Measurements from ENCODE around the gene LMAN2. TPM values are rescaled to one million over a fixed set of nuclear protein-coding genes. Genes with fewer than 3 reads are reported as not detected.

The LMAN2 gene
- total and polyA plus RNA-seq, 7 experiments from 2014 or later, result 71.8 to 202 (median 102) TPM

GRCh38 chr5:177311392-177311722 lies 40.1 kb downstream of the LMAN2 start:
- DNase-seq (peak in 1 of 9 donors; percentile 41), ATAC-seq (no peak)
- peaks cover 0 to 16% (median 0%) of the 10 kb centered on the region in 3 experiments for H3K36me3 ChIP-seq (ENCODE audit: control insufficient read depth in 2 of 3, insufficient read depth in 3 of 3, low read length in 3 of 3)
- H3K4me1 Mint-ChIP-seq, result peaks cover 11 to 54% (median 35%) of the 10 kb centered on the region in 7 donors
- peak overlapping the region in 1 of 9 donors; percentile 65 for H3K27ac Mint-ChIP-seq
- no peaks in the 10 kb centered on the region for H3K27me3 ChIP-seq (ENCODE audit: control insufficient read depth in 2 of 2, insufficient read depth in 2 of 2, low read length in 2 of 2)
- CTCF ChIA-PET, result interaction anchor here (1.6 kb wide), 1 partner anchor 62 kb away, joined by 3 read pairs; no protein-coding TSS in a partner anchor
- H3K27me3 Mint-ChIP-seq, result peaks cover 0 to 5% (median 0%) of the 10 kb centered on the region in 5 donors
- peaks cover 21 to 22% of the 10 kb centered on the region in 2 donors for H3K4me1 ChIP-seq (ENCODE audit: control insufficient read depth in 2 of 2, insufficient read depth in 2 of 2, low read length in 2 of 2)
- H3K4me3 ChIP-seq (ENCODE audit: low read length), result peak overlapping the region; percentile 77
- peak overlapping the region; percentile 51 for H3K27ac ChIP-seq (ENCODE audit: low read depth, low read length)
- no peaks in the 10 kb centered on the region for H3K9me3 ChIP-seq (ENCODE audit: control insufficient read depth in 2 of 3, low read length in 3 of 3)
- intact Hi-C loops (cut with micrococcal nuclease), result loop anchor here in 1 of 2 donors (1.0 to 10.0 kb wide), 3 partner anchors 8 to 667 kb away; partner anchors contain the start of genes PDLIM7, PRELID1, RAB24 and TSPAN17
- H3K4me3 Mint-ChIP-seq, result peak overlapping the region in 8 of 10 donors; percentile 49 to 93 (median 78)
- peaks cover 0 to 1% (median 0%) of the 10 kb centered on the region in 11 donors for H3K9me3 Mint-ChIP-seq
- POLR2A ChIA-PET, result interaction anchor here (0.7 to 4.7 kb wide), 3 partner anchors 8 to 65 kb away, joined by 3 to 18 read pairs (median 4); partner anchors contain the start of genes PRELID1 and RAB24
- peaks cover 0 to 9% (median 0%) of the 10 kb centered on the region in 5 donors for H3K36me3 Mint-ChIP-seq

GRCh38 chr5:177310757-177311391 lies 40.6 kb downstream of the LMAN2 start:
- peaks cover 0 to 5% (median 0%) of the 10 kb centered on the region in 5 donors for H3K27me3 Mint-ChIP-seq
- Histone ChIP-seq H3K27me3 (ENCODE audit: control insufficient read depth in 2 of 2, insufficient read depth in 2 of 2, low read length in 2 of 2) (no peaks in the 10 kb centered on the region), H3K27ac (ENCODE audit: low read depth, low read length) (no peak overlapping the region), H3K9me3 (ENCODE audit: control insufficient read depth in 2 of 3, low read length in 3 of 3) (no peaks in the 10 kb centered on the region), H3K4me1 (ENCODE audit: control insufficient read depth in 2 of 2, insufficient read depth in 2 of 2, low read length in 2 of 2) (peaks cover 21 to 23% of the 10 kb centered on the region in 2 donors), H3K36me3 (ENCODE audit: control insufficient read depth in 2 of 3, insufficient read depth in 3 of 3, low read length in 3 of 3) (peaks cover 0 to 21% (median 0%) of the 10 kb centered on the region in 3 experiments), H3K4me3 (ENCODE audit: low read length) (no peak overlapping the region)
- peak overlapping the region in 4 of 9 donors; percentile 54 to 79 (median 63) for H3K27ac Mint-ChIP-seq
- intact Hi-C loops (cut with micrococcal nuclease), result loop anchor here in 1 of 2 donors (1.0 to 10.0 kb wide), 3 partner anchors 8 to 666 kb away; partner anchors contain the start of genes PDLIM7, PRELID1, RAB24 and TSPAN17
- peaks cover 0 to 12% (median 0%) of the 10 kb centered on the region in 5 donors for H3K36me3 Mint-ChIP-seq
- H3K9me3 Mint-ChIP-seq, result peaks cover 0 to 1% (median 0%) of the 10 kb centered on the region in 11 donors
- ChIA-PET POLR2A (interaction anchor here (0.8 to 4.7 kb wide), 3 partner anchors 9 to 146 kb away, joined by 3 to 18 read pairs (median 6); no protein-coding TSS in a partner anchor), CTCF (interaction anchor here (1.4 to 3.9 kb wide), 11 partner anchors 8 to 197 kb away, joined by 3 to 18 read pairs (median 7); partner anchors contain the start of gene PFN3)
- ATAC-seq (no peak), DNase-seq (peak in 1 of 9 donors; percentile 40)
- H3K4me3 Mint-ChIP-seq, result peak overlapping the region; percentile 75 to 93 (median 83)
- peaks cover 11 to 54% (median 38%) of the 10 kb centered on the region in 7 donors for H3K4me1 Mint-ChIP-seq

GRCh38 chr5:177310332-177310731 lies 41.1 kb downstream of the LMAN2 start:
- ATAC-seq (no peak), DNase-seq (no peak)
- Mint-ChIP-seq H3K36me3 (peaks cover 0 to 13% (median 0%) of the 10 kb centered on the region in 5 donors), H3K27me3 (peaks cover 0 to 5% (median 0%) of the 10 kb centered on the region in 5 donors), H3K4me3 (peak overlapping the region in 6 of 10 donors; percentile 78 to 93 (median 84)), H3K27ac (peak overlapping the region in 2 of 9 donors; percentile 54 to 79), H3K9me3 (peaks cover 0 to 1% (median 0%) of the 10 kb centered on the region in 11 donors), H3K4me1 (peaks cover 12 to 58% (median 43%) of the 10 kb centered on the region in 7 donors)
- H3K4me3 ChIP-seq (ENCODE audit: low read length), result no peak overlapping the region
- intact Hi-C loops (cut with micrococcal nuclease), result loop anchor here in 1 of 2 donors (2.0 to 10.0 kb wide), 2 partner anchors 186 to 666 kb away; partner anchors contain the start of genes PDLIM7 and TSPAN17
- CTCF ChIA-PET, result interaction anchor here (0.6 to 3.9 kb wide), 17 partner anchors 9 to 312 kb away, joined by 3 to 18 read pairs (median 6); partner anchors contain the start of gene PFN3
- no peaks in the 10 kb centered on the region for H3K27me3 ChIP-seq (ENCODE audit: control insufficient read depth in 2 of 2, insufficient read depth in 2 of 2, low read length in 2 of 2)
- no peaks in the 10 kb centered on the region for H3K9me3 ChIP-seq (ENCODE audit: control insufficient read depth in 2 of 3, low read length in 3 of 3)
- peaks cover 26% of the 10 kb centered on the region in 2 donors for H3K4me1 ChIP-seq (ENCODE audit: control insufficient read depth in 2 of 2, insufficient read depth in 2 of 2, low read length in 2 of 2)
- H3K27ac ChIP-seq (ENCODE audit: low read depth, low read length), result no peak overlapping the region
- POLR2A ChIA-PET, result interaction anchor here (0.8 to 4.7 kb wide), 5 partner anchors 9 to 147 kb away, joined by 3 to 18 read pairs (median 6); no protein-coding TSS in a partner anchor
- peaks cover 0 to 23% (median 0%) of the 10 kb centered on the region in 3 experiments for H3K36me3 ChIP-seq (ENCODE audit: control insufficient read depth in 2 of 3, insufficient read depth in 3 of 3, low read length in 3 of 3)

GRCh38 chr5:177309351-177310191 lies 41.9 kb downstream of the LMAN2 start:
- H3K36me3 ChIP-seq (ENCODE audit: control insufficient read depth in 2 of 3, insufficient read depth in 3 of 3, low read length in 3 of 3), result peaks cover 0 to 23% (median 0%) of the 10 kb centered on the region in 3 experiments
- ChIA-PET CTCF (interaction anchor here (0.6 to 3.9 kb wide), 21 partner anchors 8 to 313 kb away, joined by 3 to 18 read pairs (median 4); partner anchors contain the start of genes PDLIM7 and PFN3), POLR2A (interaction anchor here (0.8 to 4.7 kb wide), 6 partner anchors 8 to 148 kb away, joined by 3 to 18 read pairs (median 5); no protein-coding TSS in a partner anchor)
- H3K27ac ChIP-seq (ENCODE audit: low read depth, low read length), result no peak overlapping the region
- Mint-ChIP-seq H3K27ac (peak overlapping the region in 5 of 9 donors; percentile 15 to 86 (median 25)), H3K36me3 (peaks cover 0 to 18% (median 0%) of the 10 kb centered on the region in 5 donors), H3K9me3 (peaks cover 0 to 1% (median 0%) of the 10 kb centered on the region in 11 donors), H3K4me1 (peaks cover 19 to 63% (median 51%) of the 10 kb centered on the region in 7 donors), H3K27me3 (peaks cover 0 to 5% (median 0%) of the 10 kb centered on the region in 5 donors), H3K4me3 (peak overlapping the region in 7 of 10 donors; percentile 23 to 84 (median 57))
- intact Hi-C loops (cut with micrococcal nuclease), result loop anchor here (2.0 to 10.0 kb wide), 4 partner anchors 187 to 775 kb away; partner anchors contain the start of genes PDLIM7 (in 1 of the 2), RNF44 (in 1 of the 2) and TSPAN17 (in 1 of the 2)
- no peaks in the 10 kb centered on the region for H3K27me3 ChIP-seq (ENCODE audit: control insufficient read depth in 2 of 2, insufficient read depth in 2 of 2, low read length in 2 of 2)
- peaks cover 32 to 34% of the 10 kb centered on the region in 2 donors for H3K4me1 ChIP-seq (ENCODE audit: control insufficient read depth in 2 of 2, insufficient read depth in 2 of 2, low read length in 2 of 2)
- no peaks in the 10 kb centered on the region for H3K9me3 ChIP-seq (ENCODE audit: control insufficient read depth in 2 of 3, low read length in 3 of 3)
- H3K4me3 ChIP-seq (ENCODE audit: low read length), result no peak overlapping the region
- peak; percentile 53 to 76 (median 70) for DNase-seq
- peak; percentile 47 for ATAC-seq

- intact Hi-C loops (cut with micrococcal nuclease), result loop anchor here (2.0 to 10.0 kb wide), 2 partner anchors 194 to 774 kb away; partner anchors contain the start of gene RNF44 (in 1 of the 2)
Observed at GRCh38 chr5:177308740-177309139, 42.7 kb downstream of the LMAN2 start.

More at GRCh38 chr5:177308740-177309139, 42.7 kb downstream of the LMAN2 start:
- Histone ChIP-seq H3K27ac (ENCODE audit: low read depth, low read length) (no peak overlapping the region), H3K27me3 (ENCODE audit: control insufficient read depth in 2 of 2, insufficient read depth in 2 of 2, low read length in 2 of 2) (no peaks in the 10 kb centered on the region), H3K36me3 (ENCODE audit: control insufficient read depth in 2 of 3, insufficient read depth in 3 of 3, low read length in 3 of 3) (peaks cover 0 to 23% (median 0%) of the 10 kb centered on the region in 3 experiments), H3K4me1 (ENCODE audit: control insufficient read depth in 2 of 2, insufficient read depth in 2 of 2, low read length in 2 of 2) (peaks cover 34 to 37% of the 10 kb centered on the region in 2 donors), H3K9me3 (ENCODE audit: control insufficient read depth in 2 of 3, low read length in 3 of 3) (no peaks in the 10 kb centered on the region), H3K4me3 (ENCODE audit: low read length) (no peak overlapping the region)
- H3K36me3 Mint-ChIP-seq, result peaks cover 0 to 23% (median 3%) of the 10 kb centered on the region in 5 donors
- peaks cover 0 to 5% (median 0%) of the 10 kb centered on the region in 5 donors for H3K27me3 Mint-ChIP-seq
- DNase-seq (peak in 1 of 9 donors; percentile 12), ATAC-seq (no peak)
- H3K9me3 Mint-ChIP-seq, result peaks cover 0 to 1% (median 0%) of the 10 kb centered on the region in 11 donors
- POLR2A ChIA-PET, result interaction anchor here (0.6 to 4.7 kb wide), 6 partner anchors 10 to 147 kb away, joined by 3 to 18 read pairs (median 5); no protein-coding TSS in a partner anchor
- H3K27ac Mint-ChIP-seq, result peak overlapping the region in 1 of 9 donors; percentile 34
- CTCF ChIA-PET, result interaction anchor here (0.8 to 3.9 kb wide), 6 partner anchors 10 to 198 kb away, joined by 3 to 18 read pairs (median 10); partner anchors contain the start of genes PDLIM7 and PFN3
- peaks cover 27 to 65% (median 58%) of the 10 kb centered on the region in 7 donors for H3K4me1 Mint-ChIP-seq
- no peak overlapping the region for H3K4me3 Mint-ChIP-seq
